Measurements from ENCODE around the gene FYB2.

Gene FYB2
- 0 reads per million in 3 experiments for total RNA-seq

DNA sequence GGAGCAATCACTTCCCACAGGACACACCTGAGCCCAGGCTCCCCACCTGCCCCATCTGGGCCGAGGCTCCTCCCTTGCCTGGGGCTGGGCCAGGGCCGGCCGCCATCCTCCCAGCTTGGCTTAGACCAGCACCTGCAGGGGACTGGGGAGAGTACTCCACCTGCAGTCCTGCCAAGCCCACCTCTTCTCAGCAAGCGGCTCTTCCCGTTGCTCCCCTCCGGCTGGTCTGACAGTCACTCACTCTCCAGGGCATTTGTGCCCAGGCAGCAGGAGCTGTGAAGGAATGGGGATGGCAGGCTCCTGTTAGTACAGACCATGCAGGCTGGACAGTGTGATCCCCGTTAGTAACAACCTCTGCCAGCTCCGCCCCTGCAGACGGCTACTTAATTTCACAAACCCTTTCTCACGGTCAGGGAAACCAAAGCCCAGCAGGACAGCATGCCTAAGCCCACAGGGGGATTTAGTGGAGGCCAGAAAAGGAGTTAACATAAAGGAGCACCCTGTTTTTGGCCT, at the start of gene FYB2:
FYB2 (minus strand) TSS at position 18 of the 513 bp plus-strand sequence. CDS start 114 bp downstream, outside the sequence.
- DNase-seq, result no peak

DNA sequence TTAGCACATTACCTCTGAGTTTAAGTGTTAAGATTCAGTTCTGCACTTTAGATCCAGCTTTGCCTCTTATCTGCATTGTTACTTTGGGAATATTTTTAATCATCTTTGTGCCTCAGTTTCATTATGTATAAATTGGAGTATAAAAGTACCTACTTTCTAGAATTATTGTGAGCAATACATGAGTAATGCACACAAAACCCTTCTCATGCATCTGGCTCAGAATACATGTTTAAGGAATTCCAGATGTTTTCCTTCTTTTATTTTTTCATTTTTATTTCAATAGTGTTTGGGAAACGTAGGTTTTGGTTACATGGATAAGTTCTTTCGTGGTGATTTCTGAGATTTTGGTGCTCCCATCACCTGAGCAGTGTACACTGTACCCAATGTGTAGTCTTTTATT, 49.6 kb upstream of the FYB2 start:
- DNase-seq, result no peak

DNA sequence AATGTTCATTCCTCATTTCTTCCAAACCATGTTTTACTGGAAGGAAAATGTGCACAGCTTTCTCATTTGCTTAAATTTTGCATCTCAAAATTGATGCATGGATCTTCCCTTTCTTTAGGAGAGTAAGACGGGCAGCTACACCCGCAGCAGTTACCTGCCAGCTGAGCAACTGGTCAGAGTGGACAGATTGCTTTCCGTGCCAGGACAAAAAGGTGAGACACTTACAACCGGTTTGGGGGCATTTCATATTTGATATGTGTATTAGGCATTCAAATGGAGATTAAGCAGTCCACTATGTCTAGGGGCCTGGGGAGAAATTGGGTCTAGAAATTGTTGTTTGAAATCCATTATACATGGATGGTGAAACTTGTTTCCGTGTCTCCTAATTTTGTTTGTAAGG, 48.3 kb upstream of the FYB2 start:
- no peak for DNase-seq

DNA sequence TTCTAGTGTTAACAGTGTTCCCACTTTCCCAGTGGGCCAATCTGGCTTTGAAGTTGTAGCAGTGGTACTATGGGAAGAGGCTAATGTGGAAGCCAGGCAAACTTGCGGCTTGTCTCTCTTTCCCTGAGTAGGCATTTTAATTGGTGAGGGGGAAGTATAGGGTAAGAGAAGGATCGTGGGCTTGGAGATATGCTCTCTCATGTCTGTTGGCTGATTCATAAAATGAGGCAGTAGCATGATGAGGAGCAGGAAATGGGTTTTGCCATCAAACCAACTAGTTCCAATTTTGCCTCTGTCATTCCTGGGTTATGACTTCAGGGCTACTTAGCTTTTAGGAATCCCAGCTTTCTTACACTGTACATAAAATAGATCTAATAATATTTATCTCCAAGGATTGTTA, 47.5 kb upstream of the FYB2 start:
- DNase-seq, result no peak

GRCh38 chr1:56864430-56864829, 45.2 kb upstream of the FYB2 start:
- DNase-seq, result no peak

DNA sequence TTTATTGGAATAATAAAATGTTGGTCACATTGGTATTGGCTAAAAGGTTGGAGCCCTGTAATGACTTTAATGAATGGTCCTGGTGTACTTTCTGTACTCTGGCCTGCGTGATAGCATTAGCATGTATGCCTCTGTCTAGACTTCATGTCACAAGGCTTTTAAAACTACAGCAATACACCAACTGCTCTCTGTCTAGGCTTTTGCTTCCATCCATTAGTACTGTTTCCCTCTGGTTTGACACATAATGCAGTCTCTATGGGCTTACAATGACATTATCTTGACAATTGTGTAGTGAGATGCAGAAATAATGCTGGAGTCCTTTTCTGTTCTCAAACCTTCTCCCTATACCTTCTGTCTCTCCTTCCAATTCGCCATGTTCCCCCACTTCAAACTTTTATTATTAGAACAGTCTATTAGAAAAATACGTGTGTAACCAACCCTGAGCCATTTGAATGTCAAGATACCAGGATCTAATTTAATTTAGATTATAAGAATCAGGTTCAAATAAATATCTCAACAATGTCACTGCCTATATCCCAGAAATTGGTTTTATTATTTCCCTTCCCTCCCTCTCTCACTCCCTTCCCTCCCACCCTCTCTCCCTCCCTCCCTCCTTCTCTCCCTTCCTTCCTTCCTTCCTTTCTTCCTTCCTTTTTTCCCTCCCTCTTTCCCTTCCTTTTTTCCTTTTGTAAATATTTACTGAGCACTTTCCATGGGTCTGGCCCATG, 44.2 kb upstream of the FYB2 start:
- no peak for DNase-seq

GRCh38 chr1:56859287-56859686, 40.1 kb upstream of the FYB2 start:
- DNase-seq, result no peak

- DNase-seq, result no peak
Observed at GRCh38 chr1:56856186-56856585, 37.0 kb upstream of the FYB2 start.

GRCh38 chr1:56855190-56855589, 36.0 kb upstream of the FYB2 start:
- DNase-seq, result no peak

GRCh38 chr1:56854521-56855099, 35.4 kb upstream of the FYB2 start, which contains the start of gene C8A:
Gene C8A, plus strand, starts transcription at chr1:56854797. Its CDS starts 105 bp downstream, at chr1:56854902.
- DNase-seq, result no peak

- DNase-seq, result no peak
Observed at GRCh38 chr1:56852476-56852875, 33.3 kb upstream of the FYB2 start.

DNA sequence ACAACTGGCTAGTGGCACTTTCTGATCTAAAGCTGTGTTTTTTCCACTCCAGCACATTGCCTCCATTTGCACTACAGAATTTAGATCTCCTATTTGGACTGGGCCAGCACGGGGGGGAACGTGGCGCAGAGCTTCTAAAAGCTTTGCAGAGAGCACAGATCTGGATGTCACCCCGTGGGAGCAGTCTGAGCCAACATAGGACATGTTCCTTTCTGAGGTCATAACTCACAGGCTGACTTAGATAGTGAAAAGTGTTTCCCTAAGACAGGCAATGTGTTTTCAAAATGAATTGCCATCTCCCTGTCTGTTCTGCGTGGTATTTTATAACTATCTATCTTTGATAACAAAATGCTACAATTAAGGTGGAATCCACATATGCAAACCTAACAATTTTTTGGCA, 31.7 kb upstream of the FYB2 start:
- DNase-seq, result no peak

DNA sequence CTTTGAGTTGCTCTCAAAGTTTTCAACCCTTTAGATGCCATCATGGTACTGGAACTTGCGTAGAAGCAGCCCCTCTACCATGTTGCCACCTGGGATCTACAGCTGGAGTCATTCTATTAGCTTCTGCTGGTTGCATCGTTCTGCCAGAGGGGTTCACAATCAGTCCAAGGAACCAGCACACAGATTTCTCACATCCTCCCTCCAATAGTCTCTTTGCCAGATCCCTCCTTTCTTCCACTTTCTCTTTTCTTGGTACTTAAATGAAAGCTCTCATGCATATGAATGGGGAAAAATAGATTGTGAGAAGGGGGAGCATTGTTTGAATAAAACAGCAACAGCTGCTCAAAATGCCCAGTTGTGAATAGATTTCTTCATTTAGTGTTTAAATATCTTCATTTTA, 31.2 kb upstream of the FYB2 start:
- DNase-seq, result no peak

DNA sequence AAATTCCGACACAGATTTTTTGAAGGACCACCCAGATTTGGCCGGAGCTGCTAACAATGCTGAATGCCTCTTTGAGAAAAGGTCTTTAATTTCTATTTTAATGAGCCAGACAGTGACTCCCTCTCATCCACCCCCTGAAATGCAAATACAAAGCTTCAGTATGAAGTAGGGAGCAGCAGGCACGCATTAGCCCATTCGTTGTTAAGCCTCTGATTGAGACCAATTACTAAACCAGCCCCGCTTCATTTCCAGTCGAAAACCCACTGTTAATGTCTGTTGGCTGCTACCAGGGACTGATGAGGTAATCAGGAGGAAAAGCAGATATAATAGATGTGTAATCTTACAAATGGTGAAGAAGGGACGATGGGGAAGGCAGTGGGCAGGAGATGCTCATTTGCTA, 30.5 kb upstream of the FYB2 start:
- no peak for DNase-seq

- DNase-seq, result no peak
Observed at GRCh38 chr1:56845343-56845742, 26.1 kb upstream of the FYB2 start.

- DNase-seq, result no peak
Observed at GRCh38 chr1:56844545-56845136, 25.4 kb upstream of the FYB2 start.

- no peak for DNase-seq
Observed at GRCh38 chr1:56843544-56843943, 24.3 kb upstream of the FYB2 start.

- no peak for DNase-seq
Observed at GRCh38 chr1:56838759-56839158, 19.6 kb upstream of the FYB2 start.

DNA sequence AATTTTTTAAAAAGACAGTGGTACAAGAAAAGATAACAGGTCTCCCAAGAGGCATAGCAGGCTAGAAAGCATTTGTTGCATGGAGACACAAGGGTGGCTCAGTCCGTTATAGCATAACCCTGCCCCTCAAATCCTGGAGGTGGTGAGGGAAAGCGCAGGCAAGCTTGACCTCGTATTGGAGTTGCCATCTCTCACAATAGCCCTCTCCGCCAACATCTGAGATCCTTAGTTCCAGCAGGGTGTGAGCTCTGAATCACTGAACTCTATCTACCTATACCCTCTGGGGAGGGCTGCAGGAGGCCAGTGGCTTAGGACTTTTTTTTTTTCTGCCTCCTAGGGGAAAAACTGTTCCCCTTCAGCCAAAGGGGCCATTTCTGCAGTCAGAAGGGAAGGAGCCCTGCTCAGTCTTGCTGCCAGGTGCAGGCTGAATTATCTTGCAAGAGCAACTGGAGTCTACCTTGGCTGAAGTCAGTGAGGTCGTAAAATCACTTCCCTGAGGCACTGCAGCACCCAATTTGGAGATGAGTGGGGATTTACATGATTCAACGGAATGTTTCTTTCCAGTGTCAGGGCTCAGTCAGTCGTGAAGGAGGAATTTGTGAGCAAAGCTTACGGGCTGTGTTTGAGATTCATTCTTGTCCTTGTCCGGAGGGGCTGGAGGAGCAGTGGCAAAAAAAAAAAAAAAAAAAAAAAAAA, 18.2 kb upstream of the FYB2 start:
- no peak for DNase-seq

- no peak for DNase-seq
Observed at GRCh38 chr1:56836359-56836758, 17.2 kb upstream of the FYB2 start.

DNA sequence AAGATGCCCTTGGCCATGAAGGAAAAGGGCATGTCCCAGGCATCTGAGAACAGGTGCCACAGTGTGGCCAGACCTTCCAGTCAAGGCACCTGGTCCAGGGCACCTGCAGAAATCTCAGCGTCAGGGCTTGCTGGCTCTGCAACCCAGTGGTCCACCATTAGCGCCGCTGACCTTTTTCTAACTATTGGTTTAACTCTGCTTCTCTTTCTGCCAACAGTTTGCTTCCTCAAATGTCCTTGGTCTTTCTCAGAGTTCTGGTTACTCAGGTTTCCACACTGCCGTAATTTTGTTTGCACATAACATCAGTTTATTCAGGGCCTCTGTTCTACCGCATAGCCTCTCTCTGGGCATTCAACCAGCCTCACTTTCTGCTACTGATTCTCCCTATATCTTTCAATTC, 16.5 kb upstream of the FYB2 start:
- DNase-seq, result no peak

DNA sequence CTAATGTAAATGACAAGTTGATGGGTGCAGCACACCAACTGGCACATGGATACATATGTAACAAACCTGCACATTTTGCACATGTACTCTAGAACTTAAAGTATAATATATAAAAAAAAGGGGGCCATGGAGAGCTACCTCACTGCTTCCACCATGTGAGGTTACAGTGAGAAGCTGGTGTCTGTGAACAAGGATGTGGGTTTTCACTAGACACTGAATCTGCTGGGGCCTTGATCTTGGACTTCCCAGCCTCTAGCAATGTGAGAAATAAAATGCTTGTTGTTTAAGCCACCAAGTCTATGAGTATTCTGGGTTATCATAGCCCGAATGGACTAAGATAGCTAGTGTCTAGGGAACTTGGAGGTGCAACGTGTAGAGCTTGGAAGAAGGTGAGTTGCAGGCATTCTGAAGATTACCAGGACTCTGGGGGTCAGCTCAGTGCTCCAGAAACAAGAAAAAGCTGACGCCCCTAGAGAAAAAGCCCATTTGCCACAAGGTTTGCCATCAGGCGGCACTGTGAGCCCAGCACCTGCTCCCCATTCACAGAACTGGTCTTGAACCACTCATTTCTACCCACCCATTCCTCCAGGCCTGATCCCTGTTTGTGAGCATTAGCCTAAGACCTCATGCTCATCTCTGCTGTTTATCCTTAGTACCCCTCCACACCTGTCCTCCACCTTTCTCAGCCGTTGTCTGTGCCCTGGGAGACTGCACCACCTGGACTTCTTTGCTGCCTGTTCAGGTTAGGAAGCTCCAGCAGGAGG, 15.1 kb upstream of the FYB2 start:
- no peak for DNase-seq

GRCh38 chr1:56833088-56833487, 13.9 kb upstream of the FYB2 start:
- no peak for DNase-seq

Measured in central memory CD4-positive, alpha-beta T cell (primary cell).